Endodermal cell (in vitro differentiated cells): ENCODE results near the gene MOB2. TPM values are rescaled to one million over a fixed set of nuclear protein-coding genes. Genes with fewer than 3 reads are reported as not detected.
A peak's percentile ranks its signal among the peaks of the same experiment; 100 is the strongest.

Experiments
- DNase-seq: peaks from one replicate; pipeline ENCODE4 v3.0.0-alpha.2; 2017
- H3K27ac ChIP-seq: 2 replicates; pipeline ENCODE4 v1.5.1; 2013; ENCODE audit warnings: mild to moderate bottlenecking, low read depth, low read length, moderate library complexity
- H3K27me3 ChIP-seq: 2 replicates; pipeline ENCODE4 v1.6.1; 2013; ENCODE audit warnings: mild to moderate bottlenecking, low read length, moderate library complexity; ENCODE audit not compliant: insufficient read depth, control insufficient read depth, poor library complexity, severe bottlenecking
- H3K36me3 ChIP-seq: 2 replicates; pipeline ENCODE4 v1.7.0; 2013; ENCODE audit warnings: mild to moderate bottlenecking, low read length, moderate library complexity; ENCODE audit not compliant: control insufficient read depth, insufficient read depth
- H3K4me1 ChIP-seq: one replicate; pipeline ENCODE4 v1.7.0; 2013; ENCODE audit warnings: low read length; ENCODE audit not compliant: control insufficient read depth, insufficient read depth
- H3K4me3 ChIP-seq: 2 replicates; pipeline ENCODE4 v1.5.1; 2013; ENCODE audit warnings: mild to moderate bottlenecking, low read length, moderate library complexity
- H3K9ac ChIP-seq: 2 replicates; pipeline ENCODE4 v1.6.1; 2013; ENCODE audit warnings: mild to moderate bottlenecking, low read length, moderate library complexity; ENCODE audit not compliant: poor library complexity, severe bottlenecking; ENCODE audit errors: extremely low read depth
- H3K9me3 ChIP-seq: 2 replicates; pipeline ENCODE4 v1.6.1; 2013; ENCODE audit warnings: mild to moderate bottlenecking, low read length, moderate library complexity; ENCODE audit not compliant: control insufficient read depth
- H3K27ac Mint-ChIP-seq: 2 replicates; pipeline ENCODE4 v1.8.0; 2020; ENCODE audit warnings: mixed read lengths
- H3K27me3 Mint-ChIP-seq: 2 replicates; pipeline ENCODE4 v1.8.0; 2021; ENCODE audit warnings: mild to moderate bottlenecking, mixed read lengths; ENCODE audit not compliant: insufficient read depth
- H3K36me3 Mint-ChIP-seq: 2 replicates; pipeline ENCODE4 v1.8.0; 2020; ENCODE audit warnings: low read depth, mixed read lengths
- H3K4me1 Mint-ChIP-seq: 2 replicates; pipeline ENCODE4 v1.8.0; 2020; ENCODE audit warnings: mixed read lengths
- H3K4me3 Mint-ChIP-seq: 2 replicates; pipeline ENCODE4 v1.8.0; 2020; ENCODE audit warnings: mild to moderate bottlenecking, moderate library complexity, mixed read lengths
- H3K9me3 Mint-ChIP-seq: 2 replicates; pipeline ENCODE4 v1.8.0; 2020; ENCODE audit warnings: mild to moderate bottlenecking, mixed read lengths
- WGBS, 2 experiments: methylation state at CpG; one replicate each; pipeline versions ENCODE4 v1.1.5 to v1.1.7; 2013; ENCODE audit warnings: missing lambda C conversion rate in 2 of 2, mixed read lengths in 1 of 2; ENCODE audit not compliant: insufficient coverage in 1 of 2, insufficient read length in 1 of 2; 5-methylcytosine and 5-hydroxymethylcytosine counted together
- total RNA-seq, 2 donors: library from RNA; stranded (reverse); fragmentation: NEBNext Ultra II Directional in 1 of 2; extraction: Animal tissue kit (Norgen Biotek cat#: 25700) in 1 of 2; gene quantifications; 2 replicates in 1 of 2; 3 replicates in 1 of 2; pipeline ENCODE4 v1.2.1, GENCODE V29; 2021
- TF ChIP-seq, protein P1 (sequence below): fragments of 200-600 bp; sonication (generic); conservative IDR thresholded peaks from 2 replicates; pipeline ENCODE4 v1.5.0; 2021; ENCODE audit warnings: antibody characterized with exemption, mild to moderate bottlenecking

The MOB2 gene
- total RNA-seq, 2 donors from 2014 or later, result 23.9 to 25.4 TPM

DNA sequence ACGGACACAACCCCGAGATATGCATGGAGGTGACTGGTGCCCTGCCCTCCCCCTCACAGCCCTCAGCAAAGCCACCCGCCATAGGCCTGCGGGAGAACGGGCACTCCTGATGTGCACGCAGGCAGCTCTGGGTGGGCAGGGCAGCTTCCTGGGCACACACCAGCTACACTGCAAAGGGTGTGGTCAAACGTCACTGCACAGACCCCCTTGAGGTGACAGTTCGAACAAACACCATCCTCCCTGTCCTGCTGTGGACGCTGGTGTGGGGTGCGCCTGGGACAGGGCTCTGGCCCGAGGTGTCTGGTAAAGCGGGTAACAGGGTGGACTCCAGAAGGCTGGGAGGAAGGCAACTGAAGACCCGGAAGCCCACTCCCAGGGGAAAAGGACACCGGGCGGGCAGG is 21.9 kb upstream of the MOB2 start:
- Histone ChIP-seq H3K36me3 (no peaks in the 10 kb centered on the region), H3K4me3 (no peak overlapping the region), H3K9ac (no peak overlapping the region), H3K9me3 (no peaks in the 10 kb centered on the region), H3K27me3 (no peaks in the 10 kb centered on the region), H3K27ac (no peak overlapping the region), H3K4me1 (peaks cover 7% of the 10 kb centered on the region)
- H3K4me3 Mint-ChIP-seq, result no peak overlapping the region
- 71 to 78% methylated on average over 6 to 15 of the region's 15 CpGs for WGBS, 2 experiments
- H3K36me3 Mint-ChIP-seq, result no peaks in the 10 kb centered on the region
- DNase-seq, result no peak
- no peak overlapping the region for H3K27ac Mint-ChIP-seq
- no peaks in the 10 kb centered on the region for H3K9me3 Mint-ChIP-seq
- peaks cover 7% of the 10 kb centered on the region for H3K4me1 Mint-ChIP-seq
- TF ChIP-seq, protein P1, sequence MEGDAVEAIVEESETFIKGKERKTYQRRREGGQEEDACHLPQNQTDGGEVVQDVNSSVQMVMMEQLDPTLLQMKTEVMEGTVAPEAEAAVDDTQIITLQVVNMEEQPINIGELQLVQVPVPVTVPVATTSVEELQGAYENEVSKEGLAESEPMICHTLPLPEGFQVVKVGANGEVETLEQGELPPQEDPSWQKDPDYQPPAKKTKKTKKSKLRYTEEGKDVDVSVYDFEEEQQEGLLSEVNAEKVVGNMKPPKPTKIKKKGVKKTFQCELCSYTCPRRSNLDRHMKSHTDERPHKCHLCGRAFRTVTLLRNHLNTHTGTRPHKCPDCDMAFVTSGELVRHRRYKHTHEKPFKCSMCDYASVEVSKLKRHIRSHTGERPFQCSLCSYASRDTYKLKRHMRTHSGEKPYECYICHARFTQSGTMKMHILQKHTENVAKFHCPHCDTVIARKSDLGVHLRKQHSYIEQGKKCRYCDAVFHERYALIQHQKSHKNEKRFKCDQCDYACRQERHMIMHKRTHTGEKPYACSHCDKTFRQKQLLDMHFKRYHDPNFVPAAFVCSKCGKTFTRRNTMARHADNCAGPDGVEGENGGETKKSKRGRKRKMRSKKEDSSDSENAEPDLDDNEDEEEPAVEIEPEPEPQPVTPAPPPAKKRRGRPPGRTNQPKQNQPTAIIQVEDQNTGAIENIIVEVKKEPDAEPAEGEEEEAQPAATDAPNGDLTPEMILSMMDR, result no peak
- no peaks in the 10 kb centered on the region for H3K27me3 Mint-ChIP-seq

DNA sequence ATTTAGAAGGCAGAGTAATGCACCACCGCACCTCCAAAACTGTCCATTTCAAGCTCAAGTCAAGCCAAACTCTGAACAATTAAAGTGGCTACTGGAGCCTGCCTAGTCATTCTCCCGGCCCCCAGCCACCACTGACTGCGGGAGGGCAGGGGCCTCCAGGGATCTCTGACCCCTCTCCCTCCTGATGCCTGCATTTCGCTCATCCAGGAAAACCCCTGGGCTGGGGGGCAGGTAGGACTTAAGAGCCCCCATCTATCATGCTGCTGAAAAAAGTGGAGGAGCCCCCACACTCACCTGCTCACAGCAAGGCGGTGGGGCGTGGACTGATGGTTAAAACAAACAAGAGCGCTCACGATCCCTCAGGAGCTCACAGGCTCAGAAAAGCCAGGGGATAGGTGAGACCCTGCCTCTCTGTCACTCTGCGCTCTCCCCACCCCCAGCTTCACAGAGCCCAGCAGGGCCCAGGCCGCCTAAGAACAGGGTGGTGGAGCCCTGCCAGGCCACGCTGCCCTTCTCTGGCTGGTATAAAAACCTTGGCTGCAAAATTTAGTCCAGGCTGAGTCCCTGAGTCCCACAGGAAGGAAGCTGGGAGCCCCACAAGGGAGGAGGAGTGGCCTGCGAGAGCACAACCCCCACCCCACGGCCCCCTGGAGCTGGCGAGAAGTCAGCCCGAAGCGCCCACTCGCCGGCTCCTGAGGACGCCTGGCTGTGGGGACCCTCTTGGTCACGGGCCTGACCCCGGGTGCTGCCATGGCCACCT is 21.0 kb upstream of the MOB2 start:
- DNase-seq, result no peak
- Mint-ChIP-seq H3K27ac (peak overlapping the region; percentile 84), H3K9me3 (no peaks in the 10 kb centered on the region), H3K27me3 (no peaks in the 10 kb centered on the region), H3K4me1 (peaks cover 7% of the 10 kb centered on the region), H3K36me3 (no peaks in the 10 kb centered on the region), H3K4me3 (no peak overlapping the region)
- TF ChIP-seq, protein P1, result no peak
- Histone ChIP-seq H3K27me3 (no peaks in the 10 kb centered on the region), H3K4me3 (no peak overlapping the region), H3K4me1 (peaks cover 7% of the 10 kb centered on the region), H3K9ac (peak overlapping the region; percentile 3), H3K9me3 (no peaks in the 10 kb centered on the region), H3K27ac (no peak overlapping the region), H3K36me3 (no peaks in the 10 kb centered on the region)
- 79 to 87% methylated on average over 13 to 21 of the region's 21 CpGs for WGBS, 2 experiments

DNA sequence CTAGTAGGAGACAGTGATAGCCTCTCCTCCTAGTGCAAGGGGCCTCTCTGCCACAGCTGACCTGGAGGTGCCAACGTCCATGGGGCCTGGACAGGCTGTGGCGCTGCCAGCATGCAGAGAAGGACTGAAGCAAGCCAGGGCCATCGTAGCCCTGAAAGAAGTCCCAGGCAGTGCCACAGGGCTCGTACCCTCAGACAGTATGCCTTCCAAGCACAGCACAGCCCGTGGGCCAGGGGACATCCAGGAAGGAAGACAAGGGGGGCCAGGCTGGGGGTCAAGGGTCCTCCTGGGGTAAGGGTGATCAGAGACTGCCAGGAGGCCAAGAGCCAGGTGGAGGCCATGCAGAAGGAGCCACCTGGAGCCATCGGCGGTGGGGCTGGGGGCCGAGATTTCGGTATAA is 20.4 kb upstream of the MOB2 start:
- H3K27me3 ChIP-seq, result no peaks in the 10 kb centered on the region
- H3K36me3 Mint-ChIP-seq, result no peaks in the 10 kb centered on the region
- no peak overlapping the region for H3K4me3 ChIP-seq
- DNase-seq, result no peak
- peaks cover 7% of the 10 kb centered on the region for H3K4me1 ChIP-seq
- no peaks in the 10 kb centered on the region for H3K9me3 Mint-ChIP-seq
- no peaks in the 10 kb centered on the region for H3K36me3 ChIP-seq
- no peak overlapping the region for H3K9ac ChIP-seq
- no peaks in the 10 kb centered on the region for H3K27me3 Mint-ChIP-seq
- H3K9me3 ChIP-seq, result no peaks in the 10 kb centered on the region
- H3K4me3 Mint-ChIP-seq, result no peak overlapping the region
- TF ChIP-seq, protein P1, result no peak
- H3K27ac ChIP-seq, result no peak overlapping the region
- H3K4me1 Mint-ChIP-seq, result peaks cover 7% of the 10 kb centered on the region
- 92 to 94% methylated on average over 7 to 9 of the region's 9 CpGs for WGBS, 2 experiments
- H3K27ac Mint-ChIP-seq, result no peak overlapping the region
